ENCODE data around the gene ZNF32.

GRCh38 chr10:43607199-43607573 lies 41.5 kb downstream of the ZNF32 start:
- TF ChIP-seq, protein P1, sequence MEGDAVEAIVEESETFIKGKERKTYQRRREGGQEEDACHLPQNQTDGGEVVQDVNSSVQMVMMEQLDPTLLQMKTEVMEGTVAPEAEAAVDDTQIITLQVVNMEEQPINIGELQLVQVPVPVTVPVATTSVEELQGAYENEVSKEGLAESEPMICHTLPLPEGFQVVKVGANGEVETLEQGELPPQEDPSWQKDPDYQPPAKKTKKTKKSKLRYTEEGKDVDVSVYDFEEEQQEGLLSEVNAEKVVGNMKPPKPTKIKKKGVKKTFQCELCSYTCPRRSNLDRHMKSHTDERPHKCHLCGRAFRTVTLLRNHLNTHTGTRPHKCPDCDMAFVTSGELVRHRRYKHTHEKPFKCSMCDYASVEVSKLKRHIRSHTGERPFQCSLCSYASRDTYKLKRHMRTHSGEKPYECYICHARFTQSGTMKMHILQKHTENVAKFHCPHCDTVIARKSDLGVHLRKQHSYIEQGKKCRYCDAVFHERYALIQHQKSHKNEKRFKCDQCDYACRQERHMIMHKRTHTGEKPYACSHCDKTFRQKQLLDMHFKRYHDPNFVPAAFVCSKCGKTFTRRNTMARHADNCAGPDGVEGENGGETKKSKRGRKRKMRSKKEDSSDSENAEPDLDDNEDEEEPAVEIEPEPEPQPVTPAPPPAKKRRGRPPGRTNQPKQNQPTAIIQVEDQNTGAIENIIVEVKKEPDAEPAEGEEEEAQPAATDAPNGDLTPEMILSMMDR (IDR thresholded peaks at IDR 0.05): no peak
- TF ChIP-seq POLR2A (IDR thresholded peaks at IDR 0.05) (no peak), POLR2AphosphoS5 (IDR thresholded peaks at IDR 0.05) (no peak)
